ENCODE data around the gene DNAJB11. TPM values are rescaled to one million over a fixed set of nuclear protein-coding genes. Genes with fewer than 3 reads are reported as not detected.
"Not testable (repeated sequence)": the region's sequence is repeated elsewhere in the genome, so short reads cannot be mapped to it uniquely, and the experiment has no call there.

DNAJB11 gene
- total RNA-seq, 2 donors from 2014 or later, result 39.8 to 49.3 TPM

GRCh38 chr3:186540835-186541226 lies 29.7 kb upstream of the DNAJB11 start:
- DNase-seq, result no peak
- intact Hi-C loops (cut with DNase I, micrococcal nuclease), result loop anchor here (2.0 to 10.0 kb wide), 3 partner anchors 282 to 564 kb away; no protein-coding TSS in a partner anchor
- no peak for ATAC-seq

GRCh38 chr3:186544281-186544680 lies 26.2 kb upstream of the DNAJB11 start, which contains the start of gene CRYGS:
Gene CRYGS, minus strand, starts transcription at chr3:186544380. Its CDS starts 54 bp downstream, at chr3:186544326.
- ATAC-seq, result no peak
- intact Hi-C loops (cut with DNase I, micrococcal nuclease), result loop anchor here (5.0 to 10.0 kb wide), 2 partner anchors 559 to 567 kb away; no protein-coding TSS in a partner anchor

GRCh38 chr3:186549497-186549896 lies 21.0 kb upstream of the DNAJB11 start:
- ATAC-seq, result no peak
- DNase-seq, result no peak
- intact Hi-C loops (cut with DNase I, micrococcal nuclease), result loop anchor here in 1 of 2 donors (10.0 kb wide), 1 partner anchor 565 kb away; no protein-coding TSS in a partner anchor

More at GRCh38 chr3:186544281-186544680, 26.2 kb upstream of the DNAJB11 start, which contains the start of gene CRYGS:
- no peak for DNase-seq

- DNase-seq (no peak), ATAC-seq (peak; percentile 33)
- intact Hi-C loops (cut with DNase I, micrococcal nuclease), result no loop called here
Measured at GRCh38 chr3:186551387-186551786, 19.1 kb upstream of the DNAJB11 start.

- intact Hi-C loops (cut with DNase I, micrococcal nuclease), result no loop called here
- ATAC-seq (peak; percentile 68), DNase-seq (no peak)
Measured at GRCh38 chr3:186552408-186553031, 18.0 kb upstream of the DNAJB11 start.

GRCh38 chr3:186564586-186564985 lies 5.9 kb upstream of the DNAJB11 start:
- ATAC-seq, result no peak
- intact Hi-C loops (cut with DNase I, micrococcal nuclease), result no loop called here
- DNase-seq, result no peak

GRCh38 chr3:186566772-186567071 lies 3.8 kb upstream of the DNAJB11 start:
- intact Hi-C loops (cut with DNase I, micrococcal nuclease), result no loop called here
- DNase-seq (no peak), ATAC-seq (no peak)

GRCh38 chr3:186567072-186567921 lies 3.2 kb upstream of the DNAJB11 start, which contains the start of gene TBCCD1:
Gene TBCCD1, minus strand, starts transcription at chr3:186567339. Its CDS starts 3,010 bp downstream, at chr3:186564329.
- ATAC-seq (peak; percentile 76), DNase-seq (peak; percentile 91)
- intact Hi-C loops (cut with DNase I, micrococcal nuclease), result no loop called here

- DNase-seq; ATAC-seq; intact Hi-C loops (cut with DNase I, micrococcal nuclease): not testable (repeated sequence)
Measured at GRCh38 chr3:186569361-186569760, 1.2 kb upstream of the DNAJB11 start.

GRCh38 chr3:186569779-186570095 lies 783 bp upstream of the DNAJB11 start:
- DNase-seq, result no peak
- no peak for ATAC-seq
- intact Hi-C loops (cut with DNase I, micrococcal nuclease), result no loop called here

- ATAC-seq, result no peak
- DNase-seq, result peak; percentile 18 to 30
- intact Hi-C loops (cut with DNase I, micrococcal nuclease), result no loop called here
Measured at GRCh38 chr3:186570941-186571643, 572 bp downstream of the DNAJB11 start.

- DNase-seq (no peak), ATAC-seq (no peak)
- intact Hi-C loops (cut with DNase I, micrococcal nuclease), result no loop called here
Measured at GRCh38 chr3:186571644-186572013, 1.1 kb downstream of the DNAJB11 start.

- ATAC-seq (no peak), DNase-seq (no peak)
- intact Hi-C loops (cut with DNase I, micrococcal nuclease), result no loop called here
Measured at GRCh38 chr3:186577521-186577920, 7.0 kb downstream of the DNAJB11 start.

- intact Hi-C loops (cut with DNase I, micrococcal nuclease), result no loop called here
- ATAC-seq (no peak), DNase-seq (no peak)
Measured at GRCh38 chr3:186580785-186581184, 10.3 kb downstream of the DNAJB11 start.

GRCh38 chr3:186582541-186582940 lies 12.0 kb downstream of the DNAJB11 start:
- ATAC-seq, result no peak
- no peak for DNase-seq
- intact Hi-C loops (cut with DNase I, micrococcal nuclease), result no loop called here

- intact Hi-C loops (cut with DNase I, micrococcal nuclease), result no loop called here
- ATAC-seq, result no peak
- DNase-seq, result no peak
Measured at GRCh38 chr3:186583831-186584230, 13.3 kb downstream of the DNAJB11 start.

- intact Hi-C loops (cut with DNase I, micrococcal nuclease); ATAC-seq; DNase-seq: not testable (repeated sequence)
Measured at GRCh38 chr3:186586245-186586644, 15.7 kb downstream of the DNAJB11 start.

- DNase-seq, result no peak
- ATAC-seq, result no peak
- intact Hi-C loops (cut with DNase I, micrococcal nuclease), result no loop called here
Measured at GRCh38 chr3:186587183-186587582, 16.7 kb downstream of the DNAJB11 start.

- peak; percentile 48 for ATAC-seq
- intact Hi-C loops (cut with DNase I, micrococcal nuclease), result no loop called here
- no peak for DNase-seq
Measured at GRCh38 chr3:186588632-186589031, 18.1 kb downstream of the DNAJB11 start.

GRCh38 chr3:186589121-186589520 lies 18.6 kb downstream of the DNAJB11 start:
- intact Hi-C loops (cut with DNase I, micrococcal nuclease), result no loop called here
- peak; percentile 38 for ATAC-seq
- DNase-seq, result no peak

Measured in left colon (tissue), 2 donors.